SH-SY5Y (cell line): ENCODE measurements around the gene LAMC1.

Experiments
- GATA2 ChIP-seq: IDR thresholded peaks from 2 replicates; pipeline ENCODE4 v1.6.1; 2011; ENCODE audit warnings: mild to moderate bottlenecking, low read depth, low read length
- GATA3 ChIP-seq: IDR thresholded peaks from 2 replicates; pipeline ENCODE4 v1.6.1; 2011; ENCODE audit warnings: low read depth, mild to moderate bottlenecking, low read length, moderate library complexity

DNA sequence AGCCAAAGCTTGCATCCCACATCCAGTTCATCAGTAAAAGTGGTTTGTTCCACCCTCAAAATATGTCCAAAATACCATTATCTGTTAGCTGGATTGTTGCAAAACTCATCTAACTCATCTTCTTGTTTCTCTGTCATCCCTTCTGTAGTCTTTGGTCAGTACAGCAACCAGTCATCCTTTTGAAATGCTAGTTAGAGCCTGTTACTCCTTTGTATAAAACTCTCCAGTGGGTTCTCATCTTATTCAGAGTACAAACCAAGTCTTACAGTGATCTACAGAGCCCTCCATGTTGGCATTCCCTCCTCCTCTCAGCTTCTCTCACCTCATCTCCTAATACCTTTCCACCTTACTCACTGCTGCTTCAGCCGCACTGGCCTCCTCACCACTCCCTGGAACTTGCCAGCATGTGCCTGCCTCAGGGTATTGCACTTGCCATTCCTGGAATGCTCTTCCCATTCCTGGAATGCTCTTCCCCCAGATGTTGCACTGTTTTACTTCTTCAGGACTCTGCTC, 70.6 kb downstream of the LAMC1 start:
- TF ChIP-seq GATA3 (no peak), GATA2 (no peak)
